Central memory CD8-positive, alpha-beta T cell (primary cell): ENCODE measurements around the gene ATP9B.
A peak's percentile ranks its signal among the peaks of the same experiment; 100 is the strongest.

Experiments
- ATAC-seq: fragments of 150-1000 bp; cut with Tn5 transposase; replicated peaks from 2 replicates; pipeline ENCODE4 v1.10.0; 2022; ENCODE audit warnings: mild to moderate bottlenecking, moderate FRiP score, moderate number of reproducible peaks; ENCODE audit not compliant: poor library complexity, severe bottlenecking; ENCODE audit errors: extremely low read depth
- DNase-seq, 2 donors: peaks; one replicate each; pipeline ENCODE4 v3.0.0; 2021; ENCODE audit warnings: low spot score in 2 of 2
- H3K27ac Mint-ChIP-seq: one replicate; pipeline ENCODE4 v1.8.0; 2022; ENCODE audit warnings: low read depth, mild to moderate bottlenecking, moderate library complexity, mixed read lengths
- H3K27me3 Mint-ChIP-seq: one replicate; pipeline ENCODE4 v1.8.0; 2022; ENCODE audit warnings: mixed read lengths
- H3K36me3 Mint-ChIP-seq: one replicate; pipeline ENCODE4 v1.8.0; 2022; ENCODE audit warnings: mild to moderate bottlenecking, moderate library complexity, mixed read lengths; ENCODE audit not compliant: insufficient read depth
- H3K4me1 Mint-ChIP-seq: one replicate; pipeline ENCODE4 v1.8.0; 2022; ENCODE audit warnings: mixed read lengths
- H3K4me3 Mint-ChIP-seq: one replicate; pipeline ENCODE4 v1.8.0; 2022; ENCODE audit warnings: mild to moderate bottlenecking, moderate library complexity, mixed read lengths
- H3K9me3 Mint-ChIP-seq: one replicate; pipeline ENCODE4 v1.8.0; 2022; ENCODE audit warnings: mixed read lengths

ATP9B gene

DNA sequence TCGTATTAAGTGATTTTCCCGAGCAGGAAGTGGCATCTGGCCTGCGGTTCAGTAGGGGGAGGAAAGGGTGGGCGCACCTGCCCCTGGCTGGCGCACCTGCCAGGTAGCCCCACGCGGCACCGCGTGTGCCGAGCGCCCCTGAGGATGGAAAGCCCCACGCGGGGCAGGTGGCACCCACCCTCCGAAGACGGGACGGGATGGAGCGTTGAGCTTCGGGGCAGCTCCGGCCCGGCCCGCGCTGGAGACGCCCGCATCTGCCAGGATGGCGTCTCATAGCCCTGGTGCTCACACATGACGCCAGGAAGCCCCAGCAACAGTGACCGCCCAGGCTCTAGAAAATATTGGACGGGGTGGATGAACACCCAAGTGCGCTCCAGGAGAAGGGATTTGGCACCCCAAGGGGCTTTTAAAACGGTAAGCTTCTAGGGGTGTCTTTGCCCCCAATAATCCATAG lies 324.0 kb downstream of the ATP9B start:
- H3K27me3 Mint-ChIP-seq = peaks cover 56% of the 10 kb centered on the region
- H3K4me1 Mint-ChIP-seq = peaks cover 32% of the 10 kb centered on the region
- peaks cover 8% of the 10 kb centered on the region for H3K36me3 Mint-ChIP-seq
- H3K27ac Mint-ChIP-seq = peak overlapping the region; percentile 93
- peak overlapping the region; percentile 85 for H3K4me3 Mint-ChIP-seq
- H3K9me3 Mint-ChIP-seq = no peaks in the 10 kb centered on the region
- DNase-seq = no peak
- ATAC-seq = peak; percentile 25

DNA sequence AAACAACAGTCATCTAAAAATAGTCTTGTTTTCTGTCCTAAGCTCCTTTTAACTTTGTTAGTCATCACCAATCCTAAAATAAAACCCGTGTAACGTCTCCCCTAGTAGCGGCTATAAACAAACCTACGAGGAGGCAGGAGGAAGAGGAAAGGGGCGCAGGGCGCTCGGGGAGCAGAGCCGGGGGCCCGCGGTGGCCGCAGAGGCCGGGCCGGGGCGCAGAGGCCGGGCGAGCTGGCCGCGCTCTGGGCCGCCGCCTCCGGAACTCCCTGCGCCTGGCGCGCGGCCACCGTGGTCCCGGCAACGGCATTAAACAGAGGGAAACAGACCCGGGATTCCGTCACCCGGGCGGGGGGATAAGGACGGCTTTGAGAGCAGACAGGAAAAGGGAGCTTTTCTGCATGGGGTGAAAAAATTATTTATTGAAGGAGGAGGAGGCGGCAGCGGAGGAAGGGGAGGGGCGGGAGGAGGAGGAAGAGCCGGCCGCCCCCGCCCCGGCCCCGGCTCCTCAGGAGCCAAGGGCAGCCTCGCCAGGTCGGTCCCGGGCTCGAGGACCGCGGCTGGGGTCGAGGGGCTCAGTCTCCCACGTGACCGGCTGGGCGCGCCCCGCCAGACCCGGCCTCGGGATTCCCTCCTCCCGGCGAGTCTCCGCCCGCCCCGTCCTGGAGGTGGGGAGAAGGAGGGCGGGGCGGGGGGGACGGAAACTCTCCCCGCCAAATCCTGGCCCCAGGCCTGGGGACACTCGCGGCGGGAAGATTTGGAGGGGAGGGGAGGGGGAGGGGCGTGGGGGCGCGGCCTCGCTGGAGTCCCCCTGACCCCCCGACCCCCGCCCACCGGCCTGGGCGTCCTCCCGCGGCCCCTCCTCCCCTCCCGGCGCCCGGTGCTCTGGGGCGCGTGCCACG lies 324.7 kb downstream of the ATP9B start:
- H3K36me3 Mint-ChIP-seq = peaks cover 11% of the 10 kb centered on the region
- H3K27me3 Mint-ChIP-seq = peaks cover 49% of the 10 kb centered on the region
- ATAC-seq = peak; percentile 18
- peak overlapping the region; percentile 93 for H3K27ac Mint-ChIP-seq
- H3K4me3 Mint-ChIP-seq = peak overlapping the region; percentile 85
- no peak for DNase-seq
- H3K9me3 Mint-ChIP-seq = no peaks in the 10 kb centered on the region
- peaks cover 31% of the 10 kb centered on the region for H3K4me1 Mint-ChIP-seq

DNA sequence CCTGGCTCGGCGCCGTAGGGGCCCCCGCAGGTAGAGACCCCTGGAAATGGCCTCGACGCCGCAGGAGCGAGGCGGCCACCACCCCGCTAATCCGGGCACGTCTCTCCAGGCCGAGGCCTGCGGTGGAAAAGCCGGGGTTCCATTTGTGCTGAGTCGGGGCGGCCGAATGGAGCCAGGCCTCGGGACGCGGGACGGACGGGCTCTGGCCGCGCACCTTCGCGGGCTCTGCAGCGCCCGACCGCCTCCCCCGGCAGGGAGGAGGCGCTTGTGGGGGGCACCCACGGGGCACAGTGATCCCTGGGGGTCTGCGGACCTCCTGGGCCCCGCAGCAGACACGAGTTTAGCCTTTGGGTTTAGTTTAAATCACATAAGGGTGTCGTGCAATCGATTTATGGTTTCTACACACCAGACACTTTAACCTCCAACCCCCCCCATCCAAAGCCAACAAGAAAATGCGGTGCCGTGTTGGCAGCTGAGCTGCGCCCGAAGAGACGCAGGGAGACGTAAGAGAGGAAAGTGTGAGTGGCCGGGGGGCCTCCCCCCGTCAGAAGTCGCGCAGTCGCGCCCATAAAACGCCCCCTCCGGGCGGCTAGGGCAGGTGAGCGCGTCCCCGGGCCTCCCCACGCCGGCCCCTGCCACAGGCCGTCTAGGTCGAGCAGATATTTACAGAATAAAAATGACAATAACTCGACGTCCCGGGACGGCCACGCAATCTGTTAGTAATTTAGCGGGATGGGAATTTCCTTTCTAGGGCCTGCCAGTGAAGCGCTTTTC lies 325.5 kb downstream of the ATP9B start:
- Mint-ChIP-seq H3K27ac (no peak overlapping the region), H3K36me3 (peaks cover 16% of the 10 kb centered on the region), H3K4me3 (peak overlapping the region; percentile 78), H3K9me3 (no peaks in the 10 kb centered on the region), H3K27me3 (peaks cover 41% of the 10 kb centered on the region), H3K4me1 (peaks cover 36% of the 10 kb centered on the region)
- ATAC-seq (peak; percentile 29), DNase-seq (no peak)

DNA sequence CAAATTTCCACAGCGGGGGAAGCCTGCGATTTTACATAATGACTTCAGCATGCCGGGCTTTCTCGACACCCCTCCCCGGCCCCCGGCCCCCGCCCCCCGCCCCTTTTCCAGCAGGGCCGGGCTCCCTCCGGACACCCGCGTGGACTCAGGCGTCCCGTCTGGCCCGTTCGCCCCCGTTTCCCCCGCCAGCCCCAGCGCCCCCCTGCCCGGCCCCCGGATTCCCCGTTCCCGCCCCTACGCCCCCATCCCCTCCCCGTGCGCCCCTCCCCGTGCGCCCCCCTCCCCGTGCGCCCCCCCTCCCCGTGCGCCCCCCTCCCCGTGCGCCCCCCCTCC lies 326.1 kb downstream of the ATP9B start:
- Mint-ChIP-seq H3K36me3 (peaks cover 16% of the 10 kb centered on the region), H3K4me3 (peak overlapping the region; percentile 78), H3K27ac (peak overlapping the region; percentile 4), H3K4me1 (peaks cover 36% of the 10 kb centered on the region), H3K9me3 (no peaks in the 10 kb centered on the region), H3K27me3 (peaks cover 35% of the 10 kb centered on the region)
- no peak for DNase-seq
- no peak for ATAC-seq

DNA sequence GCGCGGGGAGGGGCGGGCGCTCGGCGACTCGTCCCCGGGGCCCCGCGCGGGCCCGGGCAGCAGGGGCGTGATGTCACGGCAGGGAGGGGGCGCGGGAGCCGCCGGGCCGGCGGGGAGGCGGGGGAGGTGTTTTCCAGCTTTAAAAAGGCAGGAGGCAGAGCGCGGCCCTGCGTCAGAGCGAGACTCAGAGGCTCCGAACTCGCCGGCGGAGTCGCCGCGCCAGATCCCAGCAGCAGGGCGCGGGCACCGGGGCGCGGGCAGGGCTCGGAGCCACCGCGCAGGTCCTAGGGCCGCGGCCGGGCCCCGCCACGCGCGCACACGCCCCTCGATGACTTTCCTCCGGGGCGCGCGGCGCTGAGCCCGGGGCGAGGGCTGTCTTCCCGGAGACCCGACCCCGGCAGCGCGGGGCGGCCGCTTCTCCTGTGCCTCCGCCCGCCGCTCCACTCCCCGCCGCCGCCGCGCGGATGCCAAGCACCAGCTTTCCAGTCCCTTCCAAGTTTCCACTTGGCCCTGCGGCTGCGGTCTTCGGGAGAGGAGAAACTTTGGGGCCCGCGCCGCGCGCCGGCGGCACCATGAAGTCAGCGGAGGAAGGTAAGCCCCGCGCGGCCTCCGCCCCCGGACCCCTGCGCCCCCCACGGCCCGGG lies 326.7 kb downstream of the ATP9B start, which contains the start of gene NFATC1:
NFATC1 (plus strand) TSS at position 170 of the 644 bp plus-strand sequence; CDS start at position 465, 295 bp downstream.
- Mint-ChIP-seq H3K4me3 (peak within 1 kb of the TSS; percentile 78), H3K27ac (peak within 1 kb of the TSS; percentile 4), H3K27me3 (peaks cover 29% of the 10 kb centered on the region), H3K4me1 (peaks cover 38% of the 10 kb centered on the region), H3K9me3 (no peaks in the 10 kb centered on the region), H3K36me3 (peaks cover 17% of the 10 kb centered on the region)
- peak; percentile 51 to 52 for DNase-seq
- ATAC-seq = peak; percentile 31

DNA sequence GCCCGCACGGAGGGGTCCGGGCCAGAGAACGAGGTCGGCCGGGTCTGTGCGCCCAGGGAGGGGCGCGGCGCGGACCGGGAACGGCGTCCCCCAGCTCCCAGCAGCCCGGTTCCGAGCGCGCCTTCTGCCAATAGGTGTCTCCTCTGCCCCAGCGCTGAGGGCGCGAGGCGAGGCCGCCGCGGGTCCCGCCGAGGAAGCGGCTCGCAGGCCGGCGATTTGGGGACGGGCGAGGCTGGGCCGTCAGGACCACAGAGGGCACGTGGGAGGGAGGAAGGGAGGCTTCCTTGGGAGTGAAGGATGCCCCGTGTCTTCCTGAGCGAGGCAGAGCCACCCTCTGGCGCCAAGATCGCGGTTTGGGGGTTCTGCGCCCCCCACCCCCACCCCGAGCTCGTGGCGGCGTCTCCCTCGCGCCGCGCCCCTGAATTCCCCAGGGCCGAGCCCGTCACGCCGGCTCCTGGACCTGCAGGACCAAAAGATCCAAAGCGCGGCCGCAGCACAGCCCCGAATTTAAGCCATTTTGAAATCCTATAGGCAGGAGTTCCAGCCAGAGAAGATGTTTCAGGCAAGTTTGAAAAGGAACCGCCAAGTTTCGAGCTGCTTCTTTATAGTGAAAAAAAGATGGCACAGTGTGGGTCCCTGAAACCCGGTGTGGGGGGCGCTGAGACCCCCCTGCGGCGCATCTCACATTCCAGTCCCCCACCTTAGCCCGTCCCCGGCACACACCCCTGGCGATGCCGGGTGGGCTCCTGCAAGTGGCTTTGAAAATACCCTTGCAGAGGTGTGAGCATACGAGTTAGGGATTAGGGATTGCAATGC lies 327.4 kb downstream of the ATP9B start:
- Mint-ChIP-seq H3K36me3 (peaks cover 24% of the 10 kb centered on the region), H3K4me1 (peaks cover 44% of the 10 kb centered on the region), H3K27me3 (peaks cover 23% of the 10 kb centered on the region), H3K4me3 (peak overlapping the region; percentile 74), H3K27ac (no peak overlapping the region), H3K9me3 (no peaks in the 10 kb centered on the region)
- DNase-seq (no peak), ATAC-seq (no peak)

DNA sequence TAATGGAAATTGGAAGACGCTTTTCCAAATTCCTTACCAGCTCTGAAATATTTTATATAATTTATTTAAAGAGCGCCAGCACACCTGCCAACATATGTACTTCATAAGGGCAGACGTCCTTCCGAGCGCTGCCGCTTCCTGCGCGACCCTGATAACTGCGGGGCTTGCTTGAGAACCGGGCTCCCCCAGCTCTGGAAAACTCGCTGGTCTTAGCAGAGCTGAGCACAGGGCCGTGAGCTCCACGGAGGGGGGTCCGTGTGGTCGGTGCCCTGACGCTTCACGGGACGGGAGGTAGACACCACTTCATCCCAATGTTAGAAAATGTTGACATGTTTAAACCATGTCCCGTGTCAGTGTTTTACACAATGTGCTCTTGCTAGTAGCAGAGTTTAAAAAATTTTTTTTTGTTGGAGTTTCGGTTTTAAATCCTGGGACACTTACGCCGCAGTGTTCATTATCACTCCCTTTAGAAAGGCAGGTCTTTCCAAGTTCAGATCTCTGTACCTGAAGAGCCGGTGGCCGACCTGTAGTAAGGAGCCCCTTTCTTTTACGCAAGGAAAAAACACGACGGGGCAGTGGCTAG lies 328.1 kb downstream of the ATP9B start:
- no peaks in the 10 kb centered on the region for H3K9me3 Mint-ChIP-seq
- peaks cover 39% of the 10 kb centered on the region for H3K4me1 Mint-ChIP-seq
- DNase-seq (no peak), ATAC-seq (no peak)
- H3K4me3 Mint-ChIP-seq = peak overlapping the region; percentile 86
- peaks cover 16% of the 10 kb centered on the region for H3K27me3 Mint-ChIP-seq
- no peak overlapping the region for H3K27ac Mint-ChIP-seq
- H3K36me3 Mint-ChIP-seq = peaks cover 24% of the 10 kb centered on the region

DNA sequence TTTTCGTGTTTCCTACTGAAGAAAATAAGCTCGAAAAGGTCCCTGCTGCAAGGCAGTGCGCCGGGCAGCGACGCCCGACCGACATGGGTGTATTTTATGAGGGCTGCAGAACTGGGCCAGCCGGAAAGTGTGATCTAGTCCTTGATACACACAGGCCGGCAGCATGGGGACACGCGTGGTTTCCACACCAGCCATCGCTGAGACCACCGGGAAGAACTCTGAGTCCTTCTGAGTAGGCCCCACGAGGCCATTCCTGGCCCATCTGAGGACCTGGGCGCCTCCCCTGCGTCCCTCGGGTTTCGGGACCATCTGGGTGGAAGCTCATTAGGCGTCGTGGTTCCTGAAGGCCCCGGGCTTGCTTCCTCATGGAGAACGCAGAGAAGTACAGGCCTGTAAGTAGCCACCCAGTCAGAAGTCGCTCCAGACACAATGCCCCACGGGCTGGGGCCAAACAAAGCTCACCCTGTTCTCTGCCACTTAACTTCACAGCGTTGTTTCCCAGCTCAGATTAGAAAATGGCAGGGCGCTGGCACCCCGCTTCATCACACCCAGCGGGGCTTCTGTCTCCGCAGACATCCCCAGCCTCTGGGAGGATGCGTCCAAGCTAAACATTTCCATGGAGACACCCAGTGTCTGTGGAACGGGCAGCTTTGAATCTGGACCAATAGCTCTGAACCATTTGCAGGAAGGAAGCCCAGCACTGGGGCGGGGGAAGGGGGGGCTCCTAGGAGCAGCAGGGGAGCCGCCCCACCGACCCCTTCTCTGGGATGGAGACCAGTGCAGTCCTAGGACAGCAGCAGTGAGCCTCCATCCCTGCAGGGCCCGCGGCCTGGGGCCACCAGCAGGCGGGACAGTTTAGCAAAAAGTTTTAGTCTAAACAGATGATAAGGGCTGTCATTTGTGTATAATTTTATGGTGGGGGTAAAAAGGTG lies 328.9 kb downstream of the ATP9B start:
- Mint-ChIP-seq H3K4me1 (peaks cover 37% of the 10 kb centered on the region), H3K36me3 (peaks cover 24% of the 10 kb centered on the region), H3K27ac (no peak overlapping the region), H3K27me3 (peaks cover 9% of the 10 kb centered on the region), H3K4me3 (peak overlapping the region; percentile 86), H3K9me3 (no peaks in the 10 kb centered on the region)
- DNase-seq (no peak), ATAC-seq (no peak)

DNA sequence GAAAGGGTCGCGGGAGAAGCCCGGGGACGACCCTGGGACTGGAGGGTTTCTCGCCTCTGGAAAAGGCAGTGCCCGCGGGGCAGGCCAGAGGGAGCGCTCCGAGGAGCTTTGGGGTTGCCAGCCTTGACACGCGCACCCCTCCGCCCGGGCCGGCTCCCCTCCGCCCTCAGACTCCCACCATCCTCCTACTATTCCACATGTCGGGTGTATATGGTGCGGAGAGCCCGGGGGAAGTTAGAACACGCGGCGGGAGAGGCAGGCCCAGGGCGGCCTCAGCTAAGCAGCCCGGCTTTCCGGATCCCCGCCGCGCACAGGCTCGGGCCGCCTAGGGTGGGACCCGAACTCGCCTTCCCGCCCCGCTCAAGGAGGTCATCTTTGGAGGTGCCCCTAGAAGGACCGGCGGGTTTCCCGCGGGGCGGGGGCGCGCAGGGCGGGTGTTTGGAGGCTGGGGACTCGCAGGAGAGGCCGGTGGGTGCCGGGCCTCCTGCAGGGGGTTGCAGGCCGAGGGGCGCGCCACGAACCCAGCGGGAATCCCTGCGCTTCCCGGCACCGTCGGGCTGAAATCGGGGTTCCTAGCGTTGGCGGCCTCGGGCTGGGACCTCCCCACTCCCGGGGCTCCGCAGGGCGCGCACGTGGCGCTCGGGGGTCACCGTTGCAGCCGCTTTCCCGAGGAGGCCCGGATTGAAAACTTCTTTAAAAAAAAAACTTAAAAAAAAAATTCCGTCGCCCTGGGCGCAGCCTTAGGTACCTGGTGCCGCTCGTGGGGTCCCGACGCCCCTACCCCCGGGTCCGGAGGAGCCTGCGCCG lies 330.3 kb downstream of the ATP9B start:
- ATAC-seq = peak; percentile 7
- peak overlapping the region; percentile 51 for H3K27ac Mint-ChIP-seq
- peaks cover 20% of the 10 kb centered on the region for H3K36me3 Mint-ChIP-seq
- peaks cover 41% of the 10 kb centered on the region for H3K4me1 Mint-ChIP-seq
- no peaks in the 10 kb centered on the region for H3K27me3 Mint-ChIP-seq
- H3K9me3 Mint-ChIP-seq = no peaks in the 10 kb centered on the region
- peak overlapping the region; percentile 86 for H3K4me3 Mint-ChIP-seq
- no peak for DNase-seq

DNA sequence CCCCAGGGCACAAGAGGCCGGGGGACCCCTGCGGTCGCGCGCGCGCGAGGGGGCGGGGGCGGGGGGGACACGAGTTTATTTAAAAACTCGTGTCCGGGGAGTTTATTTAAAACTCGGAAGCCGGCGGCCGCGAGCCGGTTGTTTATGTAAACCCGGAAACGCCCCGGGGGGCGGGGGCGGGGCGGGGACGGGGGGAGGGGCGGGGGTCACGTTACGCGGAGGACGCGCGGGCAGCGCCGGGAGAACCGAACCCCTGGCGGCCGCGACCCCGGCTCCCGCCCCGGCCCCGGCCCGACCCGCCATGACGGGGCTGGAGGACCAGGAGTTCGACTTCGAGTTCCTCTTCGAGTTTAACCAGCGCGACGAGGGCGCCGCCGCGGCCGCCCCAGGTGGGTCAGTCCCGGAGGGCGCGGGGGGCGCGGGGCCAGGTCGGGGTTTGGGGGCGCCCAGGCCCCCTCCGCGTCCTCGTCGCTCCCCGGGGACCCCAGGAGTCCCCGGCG lies 330.9 kb downstream of the ATP9B start:
- no peaks in the 10 kb centered on the region for H3K27me3 Mint-ChIP-seq
- peak overlapping the region; percentile 86 for H3K4me3 Mint-ChIP-seq
- H3K4me1 Mint-ChIP-seq = peaks cover 41% of the 10 kb centered on the region
- H3K9me3 Mint-ChIP-seq = no peaks in the 10 kb centered on the region
- H3K36me3 Mint-ChIP-seq = peaks cover 25% of the 10 kb centered on the region
- no peak for DNase-seq
- ATAC-seq = peak; percentile 35
- no peak overlapping the region for H3K27ac Mint-ChIP-seq
